Mammary epithelial cell (primary cell): ENCODE measurements around the gene NDUFS2.

Experiments
- CTCF ChIP-seq, 2 donors: IDR thresholded peaks in 1 of 2; conservative IDR thresholded peaks in 1 of 2; 2 replicates each; pipeline ENCODE4 v1.5.1; 2011 to 2012; ENCODE audit warnings: inconsistent platforms in 2 of 2, low read length in 2 of 2, mild to moderate bottlenecking in 2 of 2, control low read depth in 1 of 2, low read depth in 1 of 2; ENCODE audit not compliant: insufficient read depth in 1 of 2; ENCODE audit errors: extremely low read depth in 1 of 2
- EZH2 ChIP-seq: IDR thresholded peaks from 2 replicates; pipeline ENCODE4 v1.6.1; 2012; ENCODE audit warnings: low read length, inconsistent platforms, borderline replicate concordance

- TF ChIP-seq CTCF (conservative IDR thresholded peaks at IDR 0.05 in 1 of 2, IDR thresholded peaks at IDR 0.05 in 1 of 2; ENCODE audit: extremely low read depth in 1 of 2, insufficient read depth in 1 of 2, low read depth in 1 of 2, low read length in 2 of 2) (no peak), EZH2 (no peak)
Observed at GRCh38 chr1:161171696-161172095, 30.5 kb upstream of the NDUFS2 start.
